Skeletal muscle tissue (tissue), 1 donor: ENCODE data around the gene LCN1. TPM values are rescaled to one million over a fixed set of nuclear protein-coding genes. Genes with fewer than 3 reads are reported as not detected.

ENCODE experiments used
- total RNA-seq: library from RNA; depleted of rRNA; stranded (reverse); fragments of >200 nt; gene quantifications from one replicate; pipeline ENCODE4 v1.2.3, GENCODE V29; 2014

Gene LCN1
- total RNA-seq, 1 donor from 2014 or later, result not detected

Other genes starting within 250 kb of the LCN1 start
- gene PPP1R26, start 41.7 kb upstream of the LCN1 start, total RNA-seq, result 11.5 TPM
- 6.8 TPM for gene MRPS2, start 20.8 kb upstream of the LCN1 start, total RNA-seq
- not detected for gene OBP2A, start 24.7 kb downstream of the LCN1 start, total RNA-seq
- gene PAEP, start 40.3 kb downstream of the LCN1 start, total RNA-seq, result not detected
- gene GLT6D1, start 118.1 kb downstream of the LCN1 start, total RNA-seq, result not detected
- not detected for gene LCN9, start 141.9 kb downstream of the LCN1 start, total RNA-seq
- gene SOHLH1, start 178.0 kb downstream of the LCN1 start, total RNA-seq, result under 0.01 TPM
- 1.6 TPM for gene KCNT1, start 180.7 kb downstream of the LCN1 start, total RNA-seq